GM12872 (cell line): ENCODE measurements around the gene C10orf90.

Experiments
- TF ChIP-seq, protein P1 (sequence below): IDR thresholded peaks from 3 replicates; pipeline ENCODE4 v1.5.1; 2011; ENCODE audit warnings: low read depth, mild to moderate bottlenecking, low read length, moderate library complexity; ENCODE audit not compliant: insufficient read depth

Gene C10orf90

GRCh38 chr10:126481181-126481580, 189.3 kb downstream of the C10orf90 start:
- TF ChIP-seq, protein P1, sequence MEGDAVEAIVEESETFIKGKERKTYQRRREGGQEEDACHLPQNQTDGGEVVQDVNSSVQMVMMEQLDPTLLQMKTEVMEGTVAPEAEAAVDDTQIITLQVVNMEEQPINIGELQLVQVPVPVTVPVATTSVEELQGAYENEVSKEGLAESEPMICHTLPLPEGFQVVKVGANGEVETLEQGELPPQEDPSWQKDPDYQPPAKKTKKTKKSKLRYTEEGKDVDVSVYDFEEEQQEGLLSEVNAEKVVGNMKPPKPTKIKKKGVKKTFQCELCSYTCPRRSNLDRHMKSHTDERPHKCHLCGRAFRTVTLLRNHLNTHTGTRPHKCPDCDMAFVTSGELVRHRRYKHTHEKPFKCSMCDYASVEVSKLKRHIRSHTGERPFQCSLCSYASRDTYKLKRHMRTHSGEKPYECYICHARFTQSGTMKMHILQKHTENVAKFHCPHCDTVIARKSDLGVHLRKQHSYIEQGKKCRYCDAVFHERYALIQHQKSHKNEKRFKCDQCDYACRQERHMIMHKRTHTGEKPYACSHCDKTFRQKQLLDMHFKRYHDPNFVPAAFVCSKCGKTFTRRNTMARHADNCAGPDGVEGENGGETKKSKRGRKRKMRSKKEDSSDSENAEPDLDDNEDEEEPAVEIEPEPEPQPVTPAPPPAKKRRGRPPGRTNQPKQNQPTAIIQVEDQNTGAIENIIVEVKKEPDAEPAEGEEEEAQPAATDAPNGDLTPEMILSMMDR, result no peak

DNA sequence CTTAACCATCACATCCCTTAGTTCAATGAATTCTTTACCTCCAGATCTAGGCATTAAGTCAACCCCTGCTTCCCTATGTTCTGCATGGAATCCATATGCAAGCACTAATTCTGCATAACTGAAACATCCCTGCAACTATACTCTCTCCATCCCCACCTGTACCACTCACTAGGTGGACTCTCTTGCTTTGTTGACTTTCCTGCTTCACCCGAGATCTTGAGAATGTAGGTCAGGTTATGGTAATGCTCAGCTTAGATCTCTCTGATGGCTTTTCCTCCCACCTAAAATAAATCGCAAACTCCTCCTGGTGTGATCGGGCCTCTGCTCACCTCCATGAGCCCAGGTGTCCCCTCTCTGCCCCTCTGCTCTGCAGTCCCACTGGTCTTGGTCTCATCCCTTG, 189.8 kb downstream of the C10orf90 start:
- TF ChIP-seq, protein P1, result no peak

DNA sequence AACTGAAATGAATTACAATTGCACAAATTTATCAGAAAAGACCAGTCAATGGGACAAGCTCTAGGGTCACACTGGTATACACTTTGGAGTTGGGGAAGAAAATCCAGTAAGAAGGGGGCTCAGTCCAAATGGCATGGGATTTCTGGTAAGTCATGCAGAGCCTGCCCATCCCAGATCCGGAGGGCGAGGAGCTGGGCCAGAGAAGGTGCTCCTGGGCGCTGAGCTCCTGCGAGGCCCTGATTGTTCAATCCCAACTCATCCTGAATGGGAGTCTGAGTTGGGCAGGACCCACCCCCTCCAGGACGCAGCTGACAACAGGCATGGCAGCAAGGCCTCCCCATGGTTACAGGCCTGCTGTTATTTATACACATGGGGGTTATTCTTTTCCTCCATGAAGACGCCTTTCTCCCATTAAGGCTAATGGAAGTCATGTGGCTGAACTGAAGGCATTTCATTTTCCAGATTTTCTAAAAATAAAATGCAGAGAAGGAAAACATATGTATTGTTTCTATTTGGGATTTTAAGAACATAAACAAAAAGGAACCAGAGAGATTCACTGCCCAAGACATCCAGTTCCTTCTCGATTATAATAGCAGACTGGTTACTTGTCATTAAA, 191.1 kb downstream of the C10orf90 start:
- TF ChIP-seq, protein P1, result no peak

- TF ChIP-seq, protein P1, result no peak
These were observed 191.9 kb downstream of the C10orf90 start for GRCh38 chr10:126478546-126478945.

GRCh38 chr10:126476246-126476645, 194.2 kb downstream of the C10orf90 start:
- TF ChIP-seq, protein P1, result no peak

- TF ChIP-seq, protein P1, result no peak
These were observed 195.3 kb downstream of the C10orf90 start for GRCh38 chr10:126475074-126475691.

- TF ChIP-seq, protein P1, result no peak
These were observed 196.5 kb downstream of the C10orf90 start for GRCh38 chr10:126474031-126474430.
